ENCODE measurements around the gene NACC2.

Gene NACC2

GRCh38 chr9:136020206-136020605 is 74.9 kb downstream of the NACC2 start:
- DNase-seq = no peak

DNA sequence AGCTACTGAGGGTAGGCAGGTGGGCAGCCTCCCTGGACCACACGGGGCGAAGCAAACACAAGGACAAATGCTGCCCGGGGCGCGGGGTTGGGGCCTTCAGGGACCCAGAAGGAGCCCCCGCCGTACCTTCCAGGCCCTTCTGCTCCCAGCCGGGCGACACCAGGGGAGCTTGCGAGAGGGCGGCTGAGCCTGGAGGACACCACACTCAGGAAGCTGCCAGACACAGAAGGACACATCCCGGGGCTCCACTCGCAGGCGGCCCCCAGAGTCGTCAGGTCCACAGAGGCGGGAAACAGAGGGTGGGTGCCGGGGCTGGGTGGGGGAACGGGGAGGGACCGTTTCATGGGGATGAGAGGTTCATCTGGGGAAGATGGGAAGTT is 75.4 kb downstream of the NACC2 start:
- DNase-seq = no peak

DNA sequence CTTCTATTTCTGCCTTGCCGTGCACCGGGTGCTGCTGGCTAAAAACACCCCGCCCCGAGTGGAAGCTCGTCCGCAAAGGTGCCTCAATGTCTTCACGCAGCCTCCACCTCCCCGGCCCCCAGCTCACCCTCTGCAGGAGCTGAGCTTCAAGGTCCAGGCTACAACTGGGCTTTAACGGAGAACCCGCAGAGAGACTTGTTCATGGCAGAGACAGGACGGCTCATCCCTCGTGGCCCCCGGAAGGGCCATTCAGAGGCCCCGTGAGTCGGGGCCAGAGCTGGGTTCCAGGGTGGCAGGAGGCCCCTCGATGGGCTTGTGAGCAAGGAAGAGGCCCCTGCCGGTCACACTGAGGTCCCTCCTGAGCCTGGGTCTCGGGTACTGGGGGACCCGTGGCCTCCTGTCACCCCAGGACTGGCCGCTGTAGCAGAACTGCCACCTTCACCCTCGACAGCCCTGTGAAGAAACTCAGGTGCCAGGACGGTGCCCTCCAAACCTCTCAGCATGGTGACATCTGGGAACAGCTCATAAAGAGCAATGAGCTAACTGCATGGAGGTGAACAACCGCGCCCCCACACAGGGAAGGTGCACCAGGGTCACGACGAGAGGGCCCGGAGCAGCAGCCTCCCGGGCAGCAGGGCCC is 75.9 kb downstream of the NACC2 start:
- DNase-seq = no peak

DNA sequence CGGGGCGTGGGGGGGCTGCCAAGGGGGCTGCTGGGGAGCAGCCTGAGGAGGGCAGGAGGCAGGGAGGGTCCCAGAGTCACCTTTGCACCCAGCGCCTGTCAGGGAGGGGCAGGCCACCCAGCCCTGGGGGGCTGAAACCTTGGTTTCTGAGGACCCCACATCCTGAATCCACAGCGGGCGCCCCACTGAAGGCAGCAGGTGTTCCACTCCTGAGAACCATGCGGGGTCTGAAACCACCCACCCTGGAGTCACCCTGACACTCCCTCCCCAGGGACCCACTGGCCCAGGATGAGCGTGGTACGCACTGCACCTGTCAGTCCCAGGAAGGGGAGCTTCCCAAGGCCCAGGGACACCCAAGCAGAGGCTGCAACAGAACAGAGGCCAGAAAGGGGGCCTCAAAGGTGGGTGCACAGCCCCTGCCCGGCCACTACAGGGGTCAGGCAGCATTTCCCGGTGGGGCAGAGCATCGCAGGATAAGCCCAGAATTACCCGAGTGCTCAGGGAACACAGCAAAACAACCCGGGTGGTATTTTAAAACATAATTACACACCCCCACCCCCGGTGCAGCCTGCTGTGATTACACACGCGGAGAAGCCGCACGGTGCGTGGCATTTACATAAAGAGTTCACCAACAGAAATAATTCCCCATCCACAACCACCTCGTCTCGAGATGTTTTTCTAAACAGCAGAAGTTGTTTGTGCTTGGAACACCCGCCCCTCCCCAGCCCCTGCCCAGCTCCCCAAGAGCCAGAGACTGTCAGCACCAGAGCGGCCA is 76.6 kb downstream of the NACC2 start:
- DNase-seq = no peak

DNA sequence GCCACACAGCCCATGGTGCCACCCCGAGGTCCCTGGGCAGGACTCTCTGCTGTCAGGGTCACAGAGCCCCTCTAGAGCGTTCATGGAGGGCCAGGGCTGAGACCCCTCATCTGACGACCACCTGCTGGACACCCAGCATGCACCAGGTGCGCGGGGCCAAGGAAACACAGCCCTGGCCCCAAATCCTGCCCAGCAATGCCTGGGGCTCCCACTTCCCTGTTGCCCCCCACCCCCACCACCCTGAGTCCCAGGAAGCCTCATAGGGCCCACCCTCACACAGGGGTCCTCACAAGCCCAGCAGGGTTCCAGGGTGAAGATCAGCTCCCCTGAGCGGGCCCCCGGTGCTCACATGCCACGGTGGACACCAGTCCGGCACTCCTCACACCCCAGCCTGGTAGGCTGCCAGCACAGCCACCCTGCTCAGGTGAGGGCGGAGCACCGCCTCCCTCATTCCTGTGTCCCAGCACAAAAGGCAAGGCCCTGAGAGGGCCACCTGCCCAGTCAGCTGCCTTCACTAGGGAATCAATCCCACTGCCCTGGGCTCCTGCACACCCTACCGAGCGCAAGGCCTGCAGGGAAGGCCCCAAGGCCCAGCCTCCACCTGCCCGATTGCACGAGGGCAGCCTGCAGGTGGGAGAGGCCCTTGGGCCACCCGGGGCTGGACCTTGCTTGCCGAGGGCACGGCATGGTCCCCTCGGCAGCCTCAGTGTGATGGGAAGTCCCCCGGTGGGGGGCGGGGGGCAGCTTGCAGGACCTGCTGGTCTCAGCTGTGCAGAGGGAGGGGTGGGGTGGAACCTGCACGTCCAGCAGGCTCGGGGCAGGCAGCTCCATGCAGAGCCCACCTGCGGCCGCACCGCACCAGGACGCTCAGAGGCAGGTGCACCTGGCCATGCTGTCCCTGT is 77.5 kb downstream of the NACC2 start:
- DNase-seq = no peak

DNA sequence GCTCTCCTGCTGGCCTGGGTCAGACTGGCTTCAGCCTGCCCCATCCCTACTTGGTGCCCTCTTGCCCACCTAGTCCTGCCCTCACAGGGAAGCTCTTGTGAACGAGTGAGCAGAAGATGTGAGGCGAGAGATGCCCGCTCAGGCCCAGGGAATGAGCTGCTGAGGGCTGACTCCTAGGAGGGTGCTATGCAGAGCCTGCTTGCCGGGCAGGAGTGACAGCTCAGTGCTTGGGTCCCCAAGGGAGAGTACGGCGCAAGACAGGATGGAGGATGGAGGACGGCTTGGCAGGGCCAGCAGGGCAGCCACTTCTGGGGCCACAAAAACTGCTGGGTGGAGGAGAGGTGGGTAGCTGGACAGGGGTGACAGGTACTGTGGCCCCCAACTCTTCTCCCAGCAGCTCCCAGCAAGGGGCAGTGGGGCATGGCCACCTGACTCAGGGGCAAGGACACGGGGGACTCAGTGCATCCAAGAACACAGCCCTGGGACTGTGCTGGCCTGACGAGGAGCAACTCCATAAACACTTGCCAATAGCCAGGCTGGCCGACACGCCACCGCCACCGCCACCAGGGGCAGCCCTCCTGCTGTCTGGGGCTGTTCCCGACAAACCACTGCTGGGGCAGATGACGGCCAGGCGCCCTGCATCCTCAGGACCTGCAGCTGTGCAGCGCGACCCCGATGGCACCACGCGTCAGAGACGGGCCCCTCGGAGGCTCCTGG is 78.4 kb downstream of the NACC2 start:
- DNase-seq = no peak

DNA sequence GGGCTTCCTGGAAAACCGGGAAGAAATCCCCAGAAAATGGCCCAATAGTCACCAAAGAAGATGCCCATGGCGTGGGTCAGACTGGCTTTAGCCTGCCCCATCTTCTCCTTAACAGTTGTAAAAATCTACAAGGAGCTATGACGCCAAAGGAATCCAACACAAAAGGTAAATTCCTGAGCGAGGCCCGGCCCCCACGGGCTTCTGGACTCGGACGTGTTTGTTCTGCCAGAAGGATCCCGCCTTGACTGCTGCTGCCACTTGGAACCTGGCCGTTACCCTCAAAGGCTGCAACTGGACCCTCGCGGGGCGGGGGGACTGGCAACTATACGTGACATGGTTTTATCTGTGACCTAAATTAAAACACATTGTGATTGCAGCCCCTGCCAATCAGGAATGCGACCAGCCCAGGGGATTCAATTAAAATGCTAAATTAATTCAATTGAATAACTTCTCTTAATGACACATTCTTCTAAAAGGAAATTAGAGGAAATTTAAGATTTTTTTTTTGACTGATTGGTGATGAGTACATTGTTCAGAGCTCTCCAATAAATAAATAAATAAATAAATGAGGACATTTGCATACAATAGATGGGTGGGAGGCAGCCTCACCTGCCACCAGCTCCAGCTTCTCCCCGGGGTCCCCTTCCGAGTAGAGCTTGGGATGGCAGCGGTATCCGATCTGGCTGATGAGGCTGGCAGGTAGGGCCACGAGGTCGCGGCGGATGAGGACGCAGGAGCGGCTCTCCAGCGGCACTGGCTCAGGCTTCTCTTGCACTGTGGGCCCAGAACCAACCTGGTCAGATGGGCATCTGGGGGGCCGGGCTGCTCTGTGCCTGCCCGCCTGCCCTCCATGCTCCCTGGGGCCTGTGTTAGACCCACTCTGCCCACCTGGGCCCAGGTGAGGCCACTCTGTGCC is 79.2 kb downstream of the NACC2 start:
- DNase-seq = no peak

- DNase-seq = no peak
Observed at GRCh38 chr9:136014924-136015633, 80.0 kb downstream of the NACC2 start.

GRCh38 chr9:136014147-136014923 is 80.8 kb downstream of the NACC2 start:
- no peak for DNase-seq

DNA sequence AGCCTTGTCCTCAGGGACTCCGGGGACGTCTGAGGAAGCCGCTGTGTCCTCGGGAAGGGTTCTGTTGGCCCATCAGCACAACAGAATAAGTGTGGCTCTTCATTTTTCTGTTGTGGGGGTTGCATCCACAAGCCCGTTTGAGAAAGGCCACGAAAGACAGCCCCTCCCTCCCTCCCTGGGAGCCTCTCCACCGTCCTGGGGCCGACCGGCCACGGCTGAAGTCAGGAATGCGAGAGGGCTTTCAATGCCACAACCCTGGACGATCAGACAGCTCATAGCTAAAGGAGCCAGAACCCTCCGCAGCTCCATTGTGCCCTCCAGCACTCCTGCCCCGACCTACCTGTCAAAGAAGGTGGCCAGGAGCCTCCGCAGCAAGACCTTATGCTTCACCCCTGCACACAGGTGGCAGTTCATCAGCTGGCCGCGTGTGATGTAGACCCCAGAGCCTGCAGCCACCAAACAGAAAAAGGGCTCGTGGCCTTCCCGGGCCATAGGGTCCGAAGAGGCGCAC is 81.5 kb downstream of the NACC2 start:
- DNase-seq = no peak

DNA sequence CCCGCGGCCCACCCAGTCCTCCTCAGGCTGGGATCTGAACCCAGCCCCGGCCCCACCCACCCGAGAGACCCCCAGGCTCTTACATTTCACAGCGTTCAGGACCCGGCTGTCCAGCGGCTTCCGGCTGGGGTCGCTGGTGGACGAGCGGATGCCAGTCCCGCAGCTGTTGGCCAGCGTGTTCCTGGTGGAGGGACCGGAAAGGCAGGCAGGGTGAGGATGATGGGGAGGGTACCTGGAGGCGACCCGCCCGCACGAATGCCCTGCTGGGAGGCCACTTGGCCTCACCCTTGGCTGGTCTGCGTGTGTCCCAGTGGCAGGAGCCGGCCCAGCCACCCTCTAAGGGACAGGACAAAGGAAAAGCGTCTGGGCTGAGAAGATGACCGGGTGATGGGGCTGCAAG is 82.0 kb downstream of the NACC2 start:
- no peak for DNase-seq

DNA sequence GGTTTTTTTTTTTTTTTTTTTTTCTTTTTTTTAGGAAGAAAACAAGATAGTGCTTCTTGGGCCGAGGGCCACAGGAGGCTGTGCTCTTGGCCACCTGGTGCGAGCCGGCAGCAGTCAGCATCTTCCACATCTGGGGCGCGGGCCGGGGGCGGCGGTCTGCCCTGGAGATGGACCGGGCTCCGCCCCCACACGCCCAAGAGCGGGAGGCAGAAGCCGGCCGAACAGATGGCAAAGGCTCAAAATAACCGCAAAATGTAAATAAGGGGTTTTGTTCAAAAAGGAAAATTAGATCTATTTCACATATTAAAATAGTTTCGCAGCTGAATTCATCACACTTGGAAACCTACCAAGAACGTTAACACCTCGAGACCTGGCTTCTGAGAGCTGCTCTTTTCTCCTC is 82.4 kb downstream of the NACC2 start:
- DNase-seq = no peak

DNA sequence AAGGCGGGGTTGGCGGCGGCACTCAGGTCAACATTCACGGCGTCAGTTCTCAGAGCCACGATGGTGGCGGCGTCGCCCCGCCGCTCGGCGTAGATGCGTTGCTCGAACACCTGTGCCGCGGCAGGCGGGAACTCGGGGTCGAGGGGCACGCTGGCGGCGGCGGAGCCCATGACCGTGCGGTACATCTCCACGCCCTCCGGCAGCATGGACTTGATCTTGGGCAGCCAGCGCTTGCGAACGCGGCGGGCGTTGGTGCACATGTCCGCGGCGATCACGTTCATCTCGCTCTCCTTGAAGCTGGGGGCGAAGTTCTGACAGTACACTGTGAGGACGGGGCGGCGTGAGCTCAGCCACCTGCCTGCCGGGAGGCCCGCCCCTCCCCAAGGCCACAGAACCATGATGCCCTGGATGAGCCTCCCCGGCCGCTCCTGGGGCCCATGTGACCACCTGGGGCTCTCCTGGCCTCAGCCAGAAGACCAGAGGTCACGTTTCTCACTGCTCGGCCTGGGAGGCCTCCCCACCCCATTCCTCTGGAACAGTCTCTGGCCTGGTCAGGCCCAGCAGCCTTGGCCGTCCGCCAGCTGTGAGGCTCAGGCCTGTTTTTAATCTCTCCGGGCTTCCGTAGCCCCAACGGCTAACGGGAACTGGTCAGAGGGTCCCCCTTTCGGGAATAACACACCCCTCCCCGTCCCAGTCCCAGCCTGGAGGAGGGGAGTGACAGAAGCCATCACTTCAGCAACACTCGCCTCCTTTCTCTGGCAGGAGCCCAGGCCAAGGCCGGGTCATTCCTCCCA is 83.2 kb downstream of the NACC2 start:
- DNase-seq = no peak

DNA sequence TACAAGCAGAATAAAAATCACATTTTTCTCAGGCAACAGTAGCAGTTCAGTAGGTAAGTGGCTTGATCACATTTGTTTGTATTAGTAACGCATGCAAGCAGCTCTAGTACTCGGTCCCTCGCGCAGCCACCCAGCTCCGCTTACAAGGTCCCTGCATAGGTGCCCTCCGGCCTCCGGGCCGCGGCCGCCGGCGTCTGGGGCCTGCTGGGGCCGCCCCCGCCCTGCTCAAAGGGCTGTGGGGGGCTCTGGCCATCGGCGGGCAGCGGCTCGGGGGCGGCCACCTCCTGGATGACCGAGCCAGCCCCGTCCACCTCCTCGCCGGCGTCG is 83.8 kb downstream of the NACC2 start:
- no peak for DNase-seq

DNA sequence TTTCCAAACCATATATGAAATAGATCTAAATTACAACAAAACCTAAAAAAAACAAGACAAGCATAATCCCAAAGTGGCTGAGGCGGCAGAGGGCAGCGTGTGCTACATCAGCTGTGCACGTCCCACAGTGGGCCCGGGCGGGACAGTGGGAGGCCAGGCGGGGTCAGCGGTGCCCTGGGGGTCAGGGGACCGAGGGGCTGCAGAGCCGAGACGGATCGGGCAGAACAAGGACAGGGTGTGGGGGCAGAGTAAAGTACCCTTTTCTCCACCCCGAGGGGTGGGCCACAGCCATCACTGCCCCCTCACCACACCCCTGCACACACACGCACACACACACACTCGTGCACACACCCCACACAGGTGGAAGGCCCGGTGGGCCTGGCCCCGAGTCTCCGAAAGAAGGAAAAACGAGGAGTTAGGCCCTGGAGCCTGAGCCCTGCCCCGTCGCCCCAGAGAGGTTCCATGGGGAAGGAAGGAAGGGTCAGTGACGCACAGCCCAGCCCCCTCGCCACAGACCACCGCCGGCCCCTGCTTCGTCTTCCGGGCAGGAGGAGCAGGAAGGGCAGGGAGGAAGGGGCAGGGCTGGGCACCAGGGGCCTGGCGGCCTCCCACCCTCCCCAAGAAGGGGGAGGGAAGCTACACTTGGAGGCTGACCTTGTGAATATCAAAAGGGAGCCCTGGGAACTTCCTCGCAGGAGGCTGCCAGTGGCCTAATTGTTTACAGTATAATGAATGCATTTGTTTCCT is 84.3 kb downstream of the NACC2 start:
- no peak for DNase-seq

- DNase-seq = no peak
Observed at GRCh38 chr9:136010176-136010575, 84.9 kb downstream of the NACC2 start.

GRCh38 chr9:136009516-136009915 is 85.6 kb downstream of the NACC2 start:
- no peak for DNase-seq

DNA sequence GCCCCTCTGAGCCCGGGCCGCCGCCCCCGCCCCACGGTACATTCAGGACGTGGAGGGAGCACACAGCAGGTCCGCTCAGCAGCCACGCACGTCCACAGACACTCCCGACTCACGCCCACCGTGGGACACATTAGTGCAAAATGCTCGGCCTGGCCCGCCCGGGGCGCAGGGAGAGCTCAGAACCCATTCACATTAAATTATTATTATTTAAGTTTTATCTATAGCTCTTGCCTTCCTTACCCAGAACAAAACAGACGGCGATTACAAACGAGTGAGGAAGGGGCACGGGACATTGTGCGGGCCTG is 86.4 kb downstream of the NACC2 start:
- no peak for DNase-seq

All from stimulated activated CD4-positive, alpha-beta T cell treated with anti-CD3 and anti-CD28 coated beads, Interleukin-4, amount 100 ng/mL, for 4 hours (primary cell).